ENCODE results near the gene OR2A2. TPM values are rescaled to one million over a fixed set of nuclear protein-coding genes. Genes with fewer than 3 reads are reported as not detected.

The OR2A2 gene
- total RNA-seq, 1 donor from 2014 or later, result not detected

- Mint-ChIP-seq H3K27me3 (ENCODE audit: low read depth) (peaks cover 10% of the 10 kb centered on the region), H3K27ac (no peak overlapping the region), H3K36me3 (no peaks in the 10 kb centered on the region), H3K9me3 (no peaks in the 10 kb centered on the region), H3K4me3 (no peak overlapping the region), H3K4me1 (peaks cover 13% of the 10 kb centered on the region)
- no peak for TF ChIP-seq CTCF (IDR thresholded peaks at IDR 0.05; ENCODE audit: unreplicated experiment)
- no peak for DNase-seq (ENCODE audit: low spot score in 2 of 2, unreplicated experiment in 2 of 2)
These were observed 4.2 kb upstream of the OR2A2 start for GRCh38 chr7:144105211-144105610.

GRCh38 chr7:144110272-144110671 lies 889 bp downstream of the OR2A2 start:
- no peak for DNase-seq (ENCODE audit: low spot score in 2 of 2, unreplicated experiment in 2 of 2)
- no peak for TF ChIP-seq CTCF (IDR thresholded peaks at IDR 0.05; ENCODE audit: unreplicated experiment)
- no peaks in the 10 kb centered on the region for H3K9me3 Mint-ChIP-seq
- H3K36me3 Mint-ChIP-seq, result no peaks in the 10 kb centered on the region
- H3K4me3 Mint-ChIP-seq, result no peak overlapping the region
- H3K27ac Mint-ChIP-seq, result no peak overlapping the region
- H3K4me1 Mint-ChIP-seq, result no peaks in the 10 kb centered on the region
- peaks cover 10% of the 10 kb centered on the region for H3K27me3 Mint-ChIP-seq (ENCODE audit: low read depth)

GRCh38 chr7:144113651-144114050 lies 4.3 kb downstream of the OR2A2 start:
- Mint-ChIP-seq H3K4me3 (no peak overlapping the region), H3K27me3 (ENCODE audit: low read depth) (peaks cover 4% of the 10 kb centered on the region), H3K4me1 (no peaks in the 10 kb centered on the region), H3K9me3 (peaks cover 2% of the 10 kb centered on the region), H3K27ac (no peak overlapping the region), H3K36me3 (no peaks in the 10 kb centered on the region)
- no peak for DNase-seq (ENCODE audit: low spot score in 2 of 2, unreplicated experiment in 2 of 2)
- TF ChIP-seq CTCF (IDR thresholded peaks at IDR 0.05; ENCODE audit: unreplicated experiment), result no peak

- no peak for DNase-seq (ENCODE audit: low spot score in 2 of 2, unreplicated experiment in 2 of 2)
- Mint-ChIP-seq H3K9me3 (peaks cover 6% of the 10 kb centered on the region), H3K4me1 (no peaks in the 10 kb centered on the region), H3K27me3 (ENCODE audit: low read depth) (peaks cover 11% of the 10 kb centered on the region), H3K36me3 (no peaks in the 10 kb centered on the region), H3K27ac (no peak overlapping the region), H3K4me3 (no peak overlapping the region)
- no peak for TF ChIP-seq CTCF (IDR thresholded peaks at IDR 0.05; ENCODE audit: unreplicated experiment)
These were observed 9.0 kb downstream of the OR2A2 start for GRCh38 chr7:144118341-144118740.

- no peak for TF ChIP-seq CTCF (IDR thresholded peaks at IDR 0.05; ENCODE audit: unreplicated experiment)
- H3K36me3 Mint-ChIP-seq, result no peaks in the 10 kb centered on the region
- no peak within 1 kb of the TSS for H3K4me3 Mint-ChIP-seq
- peaks cover 6% of the 10 kb centered on the region for H3K9me3 Mint-ChIP-seq
- no peaks in the 10 kb centered on the region for H3K4me1 Mint-ChIP-seq
- no peak for DNase-seq (ENCODE audit: low spot score in 2 of 2, unreplicated experiment in 2 of 2)
- H3K27me3 Mint-ChIP-seq (ENCODE audit: low read depth), result peaks cover 12% of the 10 kb centered on the region
- H3K27ac Mint-ChIP-seq, result no peak within 1 kb of the TSS
These were observed 13.5 kb downstream of the OR2A2 start, which contains the start of gene OR2A14 for GRCh38 chr7:144122876-144123275. TSS of gene OR2A14 (plus strand) at chr7:144123176. CDS start at chr7:144129113, 5,937 bp downstream.

All from mesothelial cell of epicardium (in vitro differentiated cells).